Uterus (tissue), 4 donors: Measurements from ENCODE around the gene BRCC3. TPM values are rescaled to one million over a fixed set of nuclear protein-coding genes. Genes with fewer than 3 reads are reported as not detected.

Experiments used
- DNase-seq, 2 donors: peaks; one replicate each; pipeline ENCODE4 v3.0.0-alpha.2; 2019 to 2020
- H3K27ac ChIP-seq, 2 donors: fragments of 200-600 bp; sonication (generic); 1 replicate in 1 of 2; 2 replicates in 1 of 2; pipeline ENCODE4 v1.5.1; 2016 to 2018
- H3K27me3 ChIP-seq, 2 donors: fragments of 200-600 bp; sonication (generic); one replicate each; pipeline ENCODE4 v1.5.1; 2018 to 2019; ENCODE audit warnings: control low read depth in 1 of 2
- H3K36me3 ChIP-seq, 2 donors: fragments of 200-600 bp; sonication (generic); one replicate each; pipeline ENCODE4 v1.5.1; 2019; ENCODE audit warnings: control low read depth in 1 of 2
- H3K4me1 ChIP-seq, 2 donors: fragments of 200-600 bp; sonication (generic); one replicate each; pipeline ENCODE4 v1.5.1; 2018 to 2019; ENCODE audit warnings: control low read depth in 1 of 2
- H3K4me3 ChIP-seq, 2 donors: fragments of 200-600 bp; sonication (generic); 1 replicate in 1 of 2; 2 replicates in 1 of 2; pipeline ENCODE4 v1.5.1; 2018 to 2019; ENCODE audit warnings: mild to moderate bottlenecking in 1 of 2
- H3K9me3 ChIP-seq, 2 donors: fragments of 200-600 bp; sonication (generic); one replicate each; pipeline ENCODE4 v1.5.1; 2019; ENCODE audit warnings: control low read depth in 1 of 2
- POLR2A ChIP-seq, 2 donors: fragments of 450-650 bp; IDR thresholded peaks; one replicate each; pipeline ENCODE4 v1.6.1; 2016; ENCODE audit warnings: antibody characterized with exemption in 2 of 2, mild to moderate bottlenecking in 1 of 2, moderate library complexity in 1 of 2
- intact Hi-C: fragments of 100-400 bp; cut with DNase I; formaldehyde crosslinking; loops from one replicate; pipeline ENCODE4 v1.15.1; 2023; ENCODE audit warnings: low total_unique reads
- total RNA-seq, 4 donors: library from RNA; depleted of rRNA in 3 of 4; stranded (reverse); fragments of >200 nt in 3 of 4; gene quantifications; one replicate each; pipeline versions ENCODE4 v1.1.0 to v1.2.4, GENCODE V29; 2014 to 2023
- TF ChIP-seq, protein P1 (sequence below), 4 experiments: fragments of 200-600 bp in 2 of 4; fragments of 450-650 bp in 2 of 4; sonication (generic) in 2 of 4; IDR thresholded peaks; one replicate each; pipeline ENCODE4 v1.5.1; 2016 to 2019; ENCODE audit warnings: antibody characterized with exemption in 4 of 4, mild to moderate bottlenecking in 2 of 4, moderate library complexity in 1 of 4
- donor health status: DM: yes; HTN: yes; CAD: no.

BRCC3 gene
- total RNA-seq: 10 to 100 TPM in 2 of 4 donors, 1 to 10 TPM in 1, under 1 TPM in 1; 0.77 to 15.6 (median 8.8) TPM

DNA sequence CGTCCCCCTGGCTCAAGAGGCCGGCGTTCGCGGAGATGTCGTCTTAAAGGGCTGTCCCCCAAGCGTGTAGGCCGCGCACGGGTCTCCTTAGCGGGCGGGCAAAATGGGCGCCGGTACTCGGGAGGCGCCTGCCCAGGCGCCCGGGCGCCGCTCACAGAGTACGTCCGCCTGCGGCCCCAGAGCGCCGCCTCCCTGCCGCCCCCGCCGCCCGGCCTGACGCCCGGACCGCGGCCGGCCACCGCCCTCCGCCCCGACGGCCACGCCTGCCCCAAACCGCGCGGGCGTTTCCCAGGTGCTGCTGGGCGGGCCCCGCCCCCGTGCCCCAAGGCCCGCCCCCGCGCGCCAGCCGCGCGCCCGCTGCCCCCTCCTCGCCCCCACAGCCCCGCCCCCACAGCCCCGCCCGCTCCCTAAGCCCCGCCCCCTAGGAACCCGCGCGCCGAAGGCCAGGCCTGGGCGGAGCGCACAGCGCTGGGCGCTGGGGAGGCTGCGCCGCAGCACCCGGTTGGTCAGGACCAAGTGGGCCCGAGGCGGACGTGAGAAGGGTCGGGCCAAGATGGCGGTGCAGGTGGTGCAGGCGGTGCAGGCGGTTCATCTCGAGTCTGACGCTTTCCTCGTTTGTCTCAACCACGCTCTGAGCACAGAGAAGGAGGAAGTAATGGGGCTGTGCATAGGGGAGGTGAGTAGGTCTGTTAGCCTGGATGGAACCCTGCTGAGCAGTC lies at the start of gene BRCC3, which contains the start of the genes CMC4 and MTCP1:
TSS of gene BRCC3 (plus strand) at position 534 of the 719 bp plus-strand sequence. CDS start at position 554, 20 bp downstream.
TSS of gene CMC4 (minus strand) at position 162 of the 719 bp plus-strand sequence. CDS start 7,113 bp downstream, outside the sequence.
TSS of gene MTCP1 (minus strand) at position 162 of the 719 bp plus-strand sequence. CDS start 5,126 bp downstream, outside the sequence.
- peak; percentile 74 to 77 for DNase-seq
- Histone ChIP-seq H3K4me1 (no peaks in the 10 kb centered on the region), H3K36me3 (no peaks in the 10 kb centered on the region), H3K27ac (peak within 1 kb of the TSS; percentile 79 to 92), H3K27me3 (no peaks in the 10 kb centered on the region), H3K4me3 (peak within 1 kb of the TSS; percentile 47 to 54), H3K9me3 (no peaks in the 10 kb centered on the region)
- TF ChIP-seq, protein P1, sequence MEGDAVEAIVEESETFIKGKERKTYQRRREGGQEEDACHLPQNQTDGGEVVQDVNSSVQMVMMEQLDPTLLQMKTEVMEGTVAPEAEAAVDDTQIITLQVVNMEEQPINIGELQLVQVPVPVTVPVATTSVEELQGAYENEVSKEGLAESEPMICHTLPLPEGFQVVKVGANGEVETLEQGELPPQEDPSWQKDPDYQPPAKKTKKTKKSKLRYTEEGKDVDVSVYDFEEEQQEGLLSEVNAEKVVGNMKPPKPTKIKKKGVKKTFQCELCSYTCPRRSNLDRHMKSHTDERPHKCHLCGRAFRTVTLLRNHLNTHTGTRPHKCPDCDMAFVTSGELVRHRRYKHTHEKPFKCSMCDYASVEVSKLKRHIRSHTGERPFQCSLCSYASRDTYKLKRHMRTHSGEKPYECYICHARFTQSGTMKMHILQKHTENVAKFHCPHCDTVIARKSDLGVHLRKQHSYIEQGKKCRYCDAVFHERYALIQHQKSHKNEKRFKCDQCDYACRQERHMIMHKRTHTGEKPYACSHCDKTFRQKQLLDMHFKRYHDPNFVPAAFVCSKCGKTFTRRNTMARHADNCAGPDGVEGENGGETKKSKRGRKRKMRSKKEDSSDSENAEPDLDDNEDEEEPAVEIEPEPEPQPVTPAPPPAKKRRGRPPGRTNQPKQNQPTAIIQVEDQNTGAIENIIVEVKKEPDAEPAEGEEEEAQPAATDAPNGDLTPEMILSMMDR (IDR thresholded peaks at IDR 0.05): no peak
- TF ChIP-seq POLR2A (IDR thresholded peaks at IDR 0.05): peak; percentile 37 to 69
- intact Hi-C loops: no loop called here

DNA sequence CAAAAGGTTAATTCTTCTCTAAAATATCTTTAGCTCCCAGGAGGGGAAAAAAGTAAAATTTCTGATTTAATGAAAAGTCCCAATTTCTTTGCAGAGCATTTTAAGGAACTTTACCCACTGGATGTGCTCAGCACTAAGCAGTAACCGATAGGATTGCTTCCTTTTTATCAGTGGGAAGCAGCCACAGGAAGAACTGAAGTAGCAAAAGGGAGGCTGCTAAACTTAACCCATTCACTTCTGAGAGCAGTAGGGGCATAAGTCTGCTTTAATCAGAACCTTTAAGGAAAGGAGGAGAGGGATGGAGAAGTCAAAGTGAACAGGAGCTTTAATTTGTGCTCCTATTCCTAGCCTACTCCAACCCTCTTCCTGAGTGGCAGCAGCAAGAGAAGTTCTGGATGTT lies 48.7 kb upstream of the BRCC3 start, which contains the start of gene F8:
TSS of gene F8 (minus strand) at position 139 of the 400 bp plus-strand sequence. CDS start 171 bp downstream, outside the sequence.
- TF ChIP-seq, protein P1 (IDR thresholded peaks at IDR 0.05): no peak
- TF ChIP-seq POLR2A (IDR thresholded peaks at IDR 0.05): no peak
- intact Hi-C loops: no loop called here
- Histone ChIP-seq H3K9me3 (no peaks in the 10 kb centered on the region), H3K27me3 (no peaks in the 10 kb centered on the region), H3K27ac (peak within 1 kb of the TSS in 1 of 2 donors; percentile 1), H3K36me3 (no peaks in the 10 kb centered on the region), H3K4me1 (no peaks in the 10 kb centered on the region), H3K4me3 (no peak within 1 kb of the TSS)
- no peak for DNase-seq

DNA sequence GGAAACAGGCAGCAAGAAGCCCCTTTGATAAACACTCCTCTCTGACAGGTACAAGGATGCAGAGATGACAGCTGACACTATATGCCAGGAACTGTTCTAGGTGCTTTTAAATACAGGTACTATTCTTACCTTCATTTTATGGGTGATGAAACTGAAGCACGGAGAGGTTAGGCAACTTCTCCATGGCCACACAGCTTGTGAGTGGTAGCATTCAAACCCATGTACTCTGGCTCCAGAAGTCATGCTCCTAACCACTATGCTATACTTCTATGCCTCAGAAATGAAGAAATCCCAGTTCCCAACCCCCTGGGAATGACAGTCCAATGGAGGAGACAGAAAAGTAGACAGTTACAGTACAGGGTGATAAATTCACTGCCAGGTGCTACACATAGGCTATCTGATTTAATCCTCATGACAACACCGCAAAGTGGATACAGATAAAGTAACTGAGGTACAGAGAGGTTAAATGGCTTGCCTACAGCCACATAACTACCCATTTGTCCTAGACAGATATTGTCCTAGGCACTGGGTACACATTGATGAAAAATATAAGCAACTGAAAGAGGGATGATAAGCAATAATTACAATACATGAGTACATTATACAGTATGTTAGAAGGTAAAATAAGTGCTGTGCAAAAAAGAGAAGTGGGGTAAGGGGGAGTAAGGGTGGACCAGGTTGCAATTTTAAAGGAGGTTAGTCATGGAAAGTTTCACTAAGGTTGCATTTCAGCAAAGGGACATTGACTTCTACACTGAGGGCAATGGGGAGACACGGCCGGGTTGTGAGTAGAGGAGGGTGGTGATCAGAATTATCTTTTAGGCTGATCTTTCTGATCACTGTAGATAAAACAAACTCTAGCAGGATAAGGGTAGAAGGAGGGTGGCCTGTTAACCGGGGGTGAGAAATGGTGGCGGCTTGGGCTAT lies 47.1 kb upstream of the BRCC3 start:
- Histone ChIP-seq H3K36me3 (no peaks in the 10 kb centered on the region), H3K27ac (no peak overlapping the region), H3K4me3 (no peak overlapping the region), H3K9me3 (no peaks in the 10 kb centered on the region), H3K27me3 (no peaks in the 10 kb centered on the region), H3K4me1 (no peaks in the 10 kb centered on the region)
- intact Hi-C loops: no loop called here
- TF ChIP-seq, protein P1 (IDR thresholded peaks at IDR 0.05): no peak
- no peak for TF ChIP-seq POLR2A (IDR thresholded peaks at IDR 0.05)
- DNase-seq: no peak

DNA sequence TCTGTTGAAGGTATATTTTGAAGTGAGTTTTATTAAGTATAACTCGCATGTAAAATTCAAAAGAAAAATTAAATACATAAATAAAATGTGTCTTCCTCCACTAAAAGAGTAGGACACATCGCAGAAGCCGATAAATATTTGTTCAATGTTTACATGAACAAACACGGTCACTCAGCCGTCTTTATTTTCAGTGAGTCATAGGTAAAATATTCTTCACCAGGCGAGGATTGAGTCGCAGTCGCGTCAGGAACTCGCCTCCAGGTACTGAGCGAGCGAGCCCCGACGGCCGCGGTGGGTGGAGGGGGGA lies 44.9 kb upstream of the BRCC3 start:
- intact Hi-C loops: no loop called here

More for the DNA sequence above, 44.9 kb upstream of the BRCC3 start:
- no peaks in the 10 kb centered on the region for H3K4me1 ChIP-seq
- TF ChIP-seq, protein P1 (IDR thresholded peaks at IDR 0.05): no peak
- no peak for TF ChIP-seq POLR2A (IDR thresholded peaks at IDR 0.05)
- DNase-seq: no peak
- H3K27me3 ChIP-seq: no peaks in the 10 kb centered on the region
- peak overlapping the region; percentile 45 to 61 for H3K4me3 ChIP-seq
- no peaks in the 10 kb centered on the region for H3K9me3 ChIP-seq
- H3K36me3 ChIP-seq: no peaks in the 10 kb centered on the region
- H3K27ac ChIP-seq: peak overlapping the region; percentile 93 to 96
